Right ventricle myocardium inferior (tissue), 1 donor: Measurements from ENCODE around the gene CALCR. TPM values are rescaled to one million over a fixed set of nuclear protein-coding genes. Genes with fewer than 3 reads are reported as not detected.

ENCODE experiments used
- ATAC-seq: fragments of 200-7000 bp; cut with Tn5 transposase; one replicate; pipeline ENCODE4 v1.9.1; 2020; ENCODE audit warnings: mild to moderate bottlenecking, moderate library complexity
- DNase-seq: peaks from one replicate; pipeline ENCODE4 v3.0.0; 2021; ENCODE audit errors: missing footprints
- intact Hi-C: fragments of 100-400 bp; cut with DNase I; formaldehyde crosslinking; loops from one replicate; pipeline ENCODE4 v1.11.0; 2022
- total RNA-seq: library from RNA; stranded (reverse); fragmentation: NEBNext Ultra II Directional; extraction: Animal tissue kit (Norgen Biotek cat#: 25700); gene quantifications from one replicate; pipeline ENCODE4 v1.2.1, GENCODE V29; 2021
- donor health status: DM: no; HTN: yes; CAD: no; lungs with severe emphysema.

The CALCR gene
- total RNA-seq, 1 donor from 2014 or later: 0.05 TPM

DNA sequence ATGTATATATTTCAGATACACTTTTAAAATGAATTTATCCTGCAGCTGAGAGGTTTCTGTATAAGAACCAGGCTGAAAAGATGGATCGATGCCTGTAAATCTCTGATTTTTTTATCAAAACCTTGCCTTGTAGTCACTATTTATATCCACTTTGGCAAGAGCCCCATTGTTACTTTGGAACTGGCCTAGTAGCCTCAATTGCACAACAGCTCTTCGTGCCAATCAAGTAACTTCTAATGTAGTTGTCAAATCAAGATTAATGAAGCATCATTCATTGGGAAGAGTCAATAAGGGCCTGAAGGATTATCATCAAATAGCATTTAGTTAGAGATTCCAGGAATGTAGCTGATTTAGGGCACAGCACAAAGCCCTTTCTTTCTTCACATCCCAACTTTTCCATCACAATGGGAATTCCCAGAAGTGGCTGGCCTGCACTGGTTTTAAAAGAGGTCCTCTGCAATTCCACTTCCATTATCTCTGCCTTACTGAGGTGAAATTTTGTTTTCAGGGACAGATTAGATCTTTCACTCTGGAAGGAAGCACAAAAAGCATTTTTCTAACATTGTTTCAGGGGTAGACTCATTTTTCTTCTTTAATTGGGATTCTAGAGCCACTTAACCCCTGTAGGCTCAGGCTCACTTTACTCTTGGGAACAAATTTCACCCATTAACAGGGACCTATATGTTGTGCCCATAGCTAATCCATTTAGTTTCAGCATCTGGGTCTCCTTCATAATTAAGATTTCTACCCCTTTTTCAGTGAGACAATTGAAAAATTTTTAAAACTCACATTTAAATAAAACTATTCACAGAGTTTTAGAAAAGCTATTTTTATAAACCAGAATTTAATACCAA is 97.8 kb downstream of the CALCR start:
- ATAC-seq (no peak), DNase-seq (no peak)
- intact Hi-C loops: no loop called here

DNA sequence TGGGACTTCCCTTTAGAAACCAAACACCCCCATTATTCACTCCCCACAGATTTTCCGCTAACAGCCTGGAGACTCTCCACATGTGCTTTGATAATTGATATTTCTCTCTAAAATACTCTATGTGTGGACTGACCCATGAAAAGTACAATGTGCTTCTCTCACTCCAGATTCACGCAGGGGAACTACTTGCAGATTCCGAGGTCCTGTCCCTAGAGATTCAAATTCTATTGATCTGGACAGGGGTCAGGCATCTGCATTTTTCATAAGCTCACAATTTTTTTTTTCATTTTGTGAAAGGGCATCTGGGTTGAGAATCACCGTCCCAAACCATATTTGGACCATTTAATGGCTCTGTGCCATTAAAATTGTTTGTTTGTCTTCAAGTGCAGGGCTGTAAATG is 98.7 kb downstream of the CALCR start:
- DNase-seq (no peak), ATAC-seq (no peak)
- intact Hi-C loops: no loop called here

DNA sequence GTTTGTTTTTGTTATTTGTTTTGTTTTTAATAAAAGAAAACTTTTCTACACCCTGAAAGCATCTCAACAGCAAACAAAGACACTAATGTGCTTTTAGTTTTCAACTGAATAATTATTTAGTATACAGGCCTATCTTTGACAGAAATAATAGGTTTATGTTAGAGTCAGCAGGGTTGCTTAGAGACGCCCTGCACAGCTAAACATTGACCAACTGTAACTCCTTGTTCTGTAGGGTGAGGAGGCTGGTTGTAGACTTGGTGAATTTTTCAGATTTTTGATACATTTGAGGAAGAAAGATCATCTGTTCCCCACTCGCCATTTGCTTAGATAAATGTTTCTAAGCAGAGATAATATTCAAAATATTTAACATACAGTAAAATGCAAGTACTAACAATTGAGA is 103.1 kb downstream of the CALCR start:
- ATAC-seq (no peak), DNase-seq (no peak)
- intact Hi-C loops: no loop called here

DNA sequence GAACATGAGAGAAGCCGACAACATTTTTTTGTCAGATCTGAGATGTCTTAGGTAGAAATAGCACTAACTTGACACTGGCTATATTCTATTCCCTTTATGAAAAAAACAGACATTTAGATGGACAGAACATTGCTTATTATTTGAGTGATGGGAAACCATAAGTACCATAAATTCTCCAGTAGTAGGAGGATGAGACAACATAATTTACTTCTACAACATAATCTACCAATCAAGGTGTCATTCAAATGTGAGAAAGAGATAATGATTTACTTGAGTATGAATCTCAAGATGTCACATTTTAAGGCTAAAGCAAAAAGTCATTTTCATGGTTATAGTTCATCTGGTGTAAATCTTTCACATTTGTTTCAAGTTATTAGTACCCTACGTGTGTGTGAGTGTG is 110.8 kb downstream of the CALCR start:
- intact Hi-C loops: no loop called here
- ATAC-seq: no peak
- DNase-seq: no peak

DNA sequence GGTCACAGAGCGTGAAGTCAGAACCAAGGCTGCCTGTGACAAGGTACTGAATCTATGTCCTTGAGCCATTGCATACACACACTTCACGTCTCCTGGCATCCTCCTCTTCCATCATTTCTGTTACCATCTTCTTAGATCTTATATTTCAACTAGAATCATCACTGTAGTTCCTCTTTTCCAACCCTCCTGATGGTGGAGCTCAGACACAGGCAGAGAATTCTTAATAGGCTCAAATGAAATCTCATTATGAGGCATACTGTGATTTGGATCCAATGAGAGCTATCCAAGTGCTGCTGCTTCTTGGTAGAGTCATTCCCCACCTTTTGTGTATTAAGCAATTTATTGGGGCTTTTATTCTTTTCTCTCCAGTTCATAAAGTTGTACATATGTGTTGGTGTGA is 113.2 kb downstream of the CALCR start:
- ATAC-seq: no peak
- no peak for DNase-seq
- intact Hi-C loops: no loop called here

DNA sequence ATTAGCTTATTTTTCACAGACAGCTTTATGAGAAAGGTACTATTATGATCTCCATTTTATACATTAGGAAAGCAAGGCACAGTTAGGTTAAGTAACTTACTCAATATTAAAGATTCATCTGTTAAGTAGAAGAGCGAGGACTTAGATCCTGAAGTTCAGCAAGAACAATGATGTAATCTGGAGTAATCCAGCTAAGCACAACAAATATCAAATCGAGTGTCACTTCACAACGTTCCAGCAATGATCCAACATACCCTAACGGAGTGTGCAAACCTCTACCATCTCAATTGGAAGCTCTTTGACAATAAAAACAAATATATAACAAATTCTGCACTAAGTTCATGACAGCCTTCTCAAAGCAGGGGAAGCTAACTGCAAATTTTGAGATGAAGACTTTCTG is 121.3 kb downstream of the CALCR start:
- DNase-seq: no peak
- intact Hi-C loops: no loop called here
- no peak for ATAC-seq

DNA sequence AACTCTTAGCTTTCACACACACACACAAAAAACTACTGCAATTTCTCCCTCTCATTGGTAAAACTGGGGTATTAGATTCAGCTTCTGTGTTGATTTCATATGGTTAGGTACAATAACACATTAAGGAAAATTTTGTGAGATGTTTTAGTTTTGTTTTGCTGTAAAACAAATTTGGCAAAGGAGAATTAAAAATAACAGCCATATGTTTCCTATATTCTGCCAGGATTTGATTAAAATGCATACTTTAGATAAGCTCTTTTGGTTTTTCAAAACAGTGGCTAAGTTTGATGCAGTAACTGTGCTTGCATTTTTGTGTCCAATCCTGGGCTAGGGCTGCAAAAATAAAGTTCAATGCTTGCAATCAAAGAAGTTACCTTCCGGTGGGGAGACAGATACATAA is 126.3 kb downstream of the CALCR start:
- intact Hi-C loops: no loop called here
- ATAC-seq (no peak), DNase-seq (no peak)

DNA sequence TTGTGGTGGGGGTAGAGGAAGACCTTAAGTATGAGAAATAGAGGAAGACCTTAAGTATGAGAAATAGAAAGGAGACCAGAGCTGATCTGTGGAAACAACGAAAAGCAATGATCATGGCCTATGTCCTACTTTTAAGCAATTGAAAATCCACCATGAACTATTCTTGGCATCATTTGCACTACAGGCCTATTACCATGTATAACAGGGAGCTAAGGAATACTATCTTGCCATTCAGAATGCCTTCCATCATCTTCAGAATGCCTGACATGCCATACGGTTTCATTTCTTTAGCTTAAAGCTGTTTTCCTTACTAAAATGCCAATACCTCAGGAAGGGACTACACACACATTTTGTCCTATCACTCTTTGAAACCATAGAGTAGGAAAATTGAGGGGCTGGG is 127.0 kb downstream of the CALCR start:
- no peak for DNase-seq
- intact Hi-C loops: no loop called here
- no peak for ATAC-seq

DNA sequence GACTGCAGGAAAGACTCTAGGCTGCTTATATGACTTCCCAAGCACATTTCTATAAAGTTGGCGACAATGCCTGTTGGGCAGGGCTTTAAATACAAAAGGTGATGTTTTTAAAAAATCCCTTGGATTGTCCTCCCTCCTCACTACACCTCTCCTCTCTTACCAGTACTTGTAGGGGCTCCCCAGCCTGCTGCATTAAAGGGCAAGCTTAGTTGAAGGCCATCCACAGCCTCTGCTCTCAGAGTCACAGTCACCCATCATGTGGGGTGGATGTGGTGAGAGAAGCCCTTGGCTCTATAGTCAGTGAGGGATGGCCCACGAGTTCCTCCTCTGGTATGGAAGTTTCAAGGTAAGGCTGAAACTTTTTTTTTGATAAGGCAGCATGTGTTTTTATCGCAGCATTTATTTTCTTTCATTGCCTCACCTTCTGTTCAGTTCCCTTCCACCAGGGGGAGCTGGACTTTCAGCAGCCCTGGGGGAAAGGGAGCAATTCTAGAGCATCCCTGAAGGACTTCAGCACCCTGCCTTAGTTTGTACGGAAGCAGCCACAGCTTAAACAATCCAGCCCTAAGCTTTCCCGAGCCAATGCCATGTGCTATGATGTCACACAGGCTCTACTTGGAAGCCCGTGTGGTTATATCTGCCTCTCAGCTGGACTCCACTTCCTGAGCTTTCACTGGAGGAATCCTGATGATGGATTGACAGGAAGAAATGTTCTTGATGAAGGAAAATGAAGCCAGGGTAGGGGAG is 131.9 kb downstream of the CALCR start:
- DNase-seq: no peak
- intact Hi-C loops: no loop called here
- ATAC-seq: no peak

DNA sequence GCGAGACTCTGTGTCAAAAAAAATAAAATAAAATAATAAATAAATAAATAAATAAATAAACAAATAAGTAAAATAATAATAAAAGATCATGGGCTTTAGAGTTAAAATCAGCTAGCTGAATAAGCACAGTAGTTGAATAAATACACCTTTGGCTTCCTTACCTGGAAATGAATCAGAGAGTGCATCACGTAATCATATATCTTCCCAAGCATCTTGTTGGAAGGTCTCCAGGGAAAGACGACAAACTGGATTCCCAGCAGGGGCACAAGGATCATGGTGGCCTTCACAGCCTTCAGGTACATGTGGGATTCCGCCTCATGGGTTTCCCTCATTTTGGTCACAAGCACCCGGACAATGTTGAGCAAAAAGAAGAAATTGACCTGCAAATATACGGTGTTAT is 138.7 kb downstream of the CALCR start:
- ATAC-seq (no peak), DNase-seq (no peak)
- intact Hi-C loops: no loop called here

DNA sequence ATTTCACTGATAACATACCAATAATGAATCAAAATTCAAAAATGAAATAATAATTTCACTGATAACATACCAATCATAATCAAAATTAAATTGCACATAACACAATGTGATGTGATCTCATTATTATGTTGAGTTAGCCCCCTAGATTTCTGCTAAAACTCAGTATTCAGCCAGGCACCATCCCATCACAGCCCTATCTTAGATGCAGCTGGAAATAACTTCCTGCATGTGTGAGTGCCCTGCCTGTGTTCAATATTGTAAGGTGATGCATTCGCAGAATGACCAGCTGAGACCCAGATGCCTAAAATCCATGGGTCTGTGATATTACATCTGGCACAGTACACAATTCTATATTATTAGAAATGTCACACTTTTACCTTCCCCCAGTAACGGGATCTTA is 142.4 kb downstream of the CALCR start:
- intact Hi-C loops: no loop called here
- no peak for ATAC-seq
- DNase-seq: no peak

DNA sequence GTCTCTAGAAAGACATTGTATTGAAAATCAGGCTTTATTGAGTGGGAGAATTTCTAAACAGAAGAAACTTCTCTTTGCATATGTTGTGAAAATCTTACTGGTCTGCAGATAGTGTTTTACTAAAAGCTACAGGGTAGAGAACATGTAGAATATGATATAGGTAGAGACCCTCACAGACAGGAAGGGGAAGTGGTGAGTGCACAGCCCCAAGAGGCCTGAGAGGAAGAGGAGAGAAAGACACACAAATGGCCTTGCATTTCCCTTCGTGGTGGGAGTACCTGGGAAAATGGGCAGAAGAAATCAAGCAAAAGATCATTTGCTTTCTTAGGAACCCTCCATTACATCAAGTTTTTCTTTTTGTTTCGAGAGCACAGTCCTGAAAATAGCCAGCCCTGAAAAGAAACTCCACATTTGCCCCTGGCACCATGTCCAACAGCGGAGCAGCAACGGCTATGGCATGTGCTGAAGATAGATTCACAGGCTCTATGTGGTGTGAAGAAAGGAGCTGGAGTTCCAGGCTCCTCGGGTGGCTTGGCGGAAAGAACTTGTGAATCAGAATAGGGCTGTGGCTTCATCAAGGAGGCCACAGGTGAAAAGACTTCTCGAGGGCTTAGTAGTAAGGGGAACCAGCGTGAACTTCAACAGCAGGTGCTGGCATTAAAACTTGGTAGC is 143.5 kb downstream of the CALCR start:
- DNase-seq: no peak
- intact Hi-C loops: no loop called here
- ATAC-seq: no peak

DNA sequence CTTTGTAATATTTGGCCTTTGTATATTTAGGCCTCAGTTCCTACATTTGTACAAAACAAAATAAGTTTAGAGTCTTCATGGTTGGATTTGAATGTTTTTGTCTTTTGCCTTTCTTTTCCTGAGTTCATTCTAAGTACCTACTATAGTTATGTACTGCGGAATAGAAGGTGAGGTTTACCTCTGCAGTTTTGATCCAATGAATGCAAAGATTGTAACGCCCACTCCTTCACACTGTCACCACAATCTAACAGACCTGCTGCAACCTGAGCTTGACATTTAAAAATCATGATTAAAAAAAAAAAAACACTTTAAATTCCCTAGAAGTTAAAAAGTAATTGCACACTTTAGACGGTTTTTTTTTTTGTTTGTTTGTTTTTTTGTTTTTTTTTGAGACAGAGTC is 145.0 kb downstream of the CALCR start:
- DNase-seq: no peak
- intact Hi-C loops: no loop called here
- no peak for ATAC-seq

DNA sequence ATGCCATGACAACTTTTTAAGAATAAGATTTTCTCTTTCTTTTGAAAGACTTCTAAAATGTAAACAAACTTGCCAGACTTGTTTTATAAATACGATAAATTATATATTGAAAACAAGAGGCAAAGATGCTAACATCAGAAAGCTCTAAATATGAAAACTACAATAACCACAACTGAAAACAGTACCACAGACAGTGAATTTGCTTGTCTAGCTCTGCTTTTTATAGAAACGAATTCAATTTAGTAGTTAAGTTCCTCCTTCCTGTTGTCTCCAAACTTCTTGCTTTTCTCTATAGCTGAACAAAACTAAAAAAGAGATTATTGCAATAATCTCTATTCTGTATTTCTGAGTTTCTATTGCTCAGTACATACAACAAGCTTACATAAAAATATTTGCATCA is 147.4 kb downstream of the CALCR start:
- DNase-seq: no peak
- intact Hi-C loops: no loop called here

DNA sequence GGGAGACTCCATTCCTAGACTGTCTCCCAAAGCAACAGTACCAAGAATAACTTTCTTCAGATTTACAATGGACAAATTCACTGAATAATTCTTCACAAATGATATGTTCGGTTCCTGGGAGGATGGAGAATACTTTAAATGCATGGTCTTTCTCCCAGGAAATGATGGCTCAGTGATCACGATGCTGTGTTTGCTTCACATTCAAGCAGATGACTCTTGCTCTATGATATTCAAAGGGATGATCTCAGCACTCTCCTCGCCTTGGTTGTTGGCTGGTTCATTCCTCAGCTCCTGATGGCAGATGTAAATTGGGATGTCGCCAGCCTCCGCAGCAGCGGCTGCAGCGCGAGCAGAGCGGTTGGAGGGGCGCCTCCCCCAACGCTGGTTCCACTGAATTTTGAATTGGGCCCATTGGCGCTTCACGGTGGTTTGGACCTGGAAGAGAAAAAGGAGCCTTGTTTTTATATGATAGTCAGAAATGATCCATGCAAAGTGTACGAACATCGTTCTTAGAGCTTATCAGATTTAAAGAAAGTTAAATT is 148.3 kb downstream of the CALCR start:
- intact Hi-C loops: no loop called here
- DNase-seq (no peak), ATAC-seq (no peak)

More for the DNA sequence above, 147.4 kb downstream of the CALCR start:
- no peak for ATAC-seq

DNA sequence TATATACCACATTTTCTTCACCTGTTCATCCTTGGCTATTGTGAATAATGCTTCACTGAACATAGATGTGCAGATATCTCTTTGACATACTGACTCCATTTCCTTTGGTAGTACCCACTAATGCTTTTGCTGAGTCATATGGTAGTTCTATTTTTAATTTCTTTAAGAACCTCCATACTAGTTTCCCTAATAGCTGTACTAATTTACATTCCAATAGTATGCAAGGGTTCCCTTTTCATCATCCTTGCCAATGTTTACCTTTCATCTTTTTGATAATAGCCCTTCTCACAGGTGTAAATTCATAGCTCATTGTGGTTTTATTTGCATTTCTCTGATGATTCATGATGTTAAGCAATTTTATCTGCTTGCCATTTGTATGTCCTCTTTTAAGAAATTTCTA is 159.9 kb downstream of the CALCR start:
- ATAC-seq (no peak), DNase-seq (no peak)
- intact Hi-C loops: no loop called here

DNA sequence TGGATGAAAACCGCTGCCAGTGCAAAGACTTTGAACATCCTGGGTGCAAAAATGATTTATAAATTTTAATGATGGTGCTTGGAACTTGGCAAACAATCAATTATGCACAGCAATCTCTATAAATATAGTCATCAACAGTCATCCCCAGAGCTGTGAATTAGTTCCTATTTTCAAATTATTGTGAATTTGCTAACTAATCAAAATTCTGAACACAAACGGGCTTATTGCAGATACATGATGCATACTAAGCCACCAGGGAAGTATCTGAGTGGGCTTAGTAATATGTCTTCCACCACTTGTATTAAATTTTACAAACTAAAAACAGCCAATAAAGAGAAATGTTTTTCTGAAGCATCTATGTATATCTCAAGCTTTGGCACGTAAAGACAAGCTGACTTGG is 165.2 kb downstream of the CALCR start:
- intact Hi-C loops: no loop called here
- ATAC-seq (no peak), DNase-seq (no peak)

DNA sequence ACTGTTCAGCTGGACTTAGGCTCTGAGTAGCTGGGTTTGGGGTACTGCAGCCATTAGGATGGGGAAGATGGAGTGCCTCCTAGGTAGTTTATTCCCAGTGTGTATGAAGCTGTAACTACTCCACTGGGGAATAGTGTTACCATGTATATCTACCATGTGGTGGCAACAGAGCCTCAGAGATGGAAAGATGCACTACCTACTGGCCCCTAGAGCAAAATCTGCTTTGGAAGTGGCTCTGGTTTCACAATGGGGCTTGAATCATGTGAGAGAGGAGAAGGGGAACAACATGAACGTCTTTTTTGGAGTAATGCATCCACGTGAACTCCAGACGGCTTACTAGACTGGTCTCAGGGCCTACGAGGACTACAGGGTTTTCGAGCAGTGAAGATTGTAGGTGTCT is 167.3 kb downstream of the CALCR start:
- DNase-seq (no peak), ATAC-seq (no peak)
- intact Hi-C loops: no loop called here

DNA sequence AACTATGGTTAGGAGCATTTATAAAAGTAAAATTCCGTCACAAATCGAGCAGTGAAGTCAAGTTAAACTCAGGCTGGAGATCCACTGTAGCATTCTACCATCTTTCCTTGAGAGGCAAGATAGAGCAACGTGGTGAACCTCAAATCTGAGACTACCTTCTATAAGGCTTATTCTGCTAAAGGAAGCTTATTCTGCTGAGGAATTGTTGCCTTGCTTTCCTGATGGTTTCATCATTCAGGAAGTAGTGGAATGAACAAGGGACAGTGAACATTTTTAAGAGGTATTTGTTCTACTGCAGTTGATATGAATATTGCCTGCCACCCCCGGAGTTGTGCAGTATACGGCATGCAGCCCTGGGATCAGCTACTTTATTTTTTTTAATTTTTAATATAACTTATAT is 171.6 kb downstream of the CALCR start:
- intact Hi-C loops: no loop called here
- DNase-seq: no peak
- ATAC-seq: no peak

DNA sequence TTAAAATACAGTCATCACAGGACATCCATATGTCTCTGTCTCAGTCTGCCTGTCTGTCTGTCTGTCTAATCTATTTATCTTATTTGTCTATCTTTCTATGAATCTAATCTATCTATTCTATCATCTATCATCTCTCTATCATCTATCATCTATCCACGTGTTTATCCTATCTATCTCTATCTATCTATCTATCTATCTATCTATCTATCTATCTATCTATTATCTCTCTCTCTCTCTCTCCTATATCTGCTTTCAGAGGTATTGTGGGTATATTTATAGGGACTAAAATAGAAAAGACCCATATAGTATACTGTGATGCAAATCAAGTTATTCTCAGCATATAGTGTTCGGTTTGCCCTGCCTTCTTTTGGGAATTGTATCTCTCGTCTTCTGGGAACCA is 174.9 kb downstream of the CALCR start:
- intact Hi-C loops: no loop called here
- no peak for ATAC-seq
- no peak for DNase-seq
